Measurements from ENCODE around the gene TULP4.

GRCh38 chr6:158421381-158421780 is 109.1 kb downstream of the TULP4 start:
- TF ChIP-seq CTCF (IDR thresholded peaks at IDR 0.05) (no peak), POLR2A (IDR thresholded peaks at IDR 0.05; ENCODE audit: low read length) (no peak), PHF8 (IDR thresholded peaks at IDR 0.05; ENCODE audit: borderline replicate concordance, low read depth) (no peak), EP300 (IDR thresholded peaks at IDR 0.05) (no peak), RCOR1 (IDR thresholded peaks at IDR 0.05; ENCODE audit: low read depth, low read length) (no peak), MYC (IDR thresholded peaks at IDR 0.05; ENCODE audit: borderline replicate concordance, low read length) (no peak), CEBPB (IDR thresholded peaks at IDR 0.05) (no peak), BHLHE40 (IDR thresholded peaks at IDR 0.05; ENCODE audit: low read depth, low read length) (no peak), POLR2AphosphoS2 (conservative IDR thresholded peaks at IDR 0.05; ENCODE audit: low read length) (no peak), RFX5 (IDR thresholded peaks at IDR 0.05) (no peak), MAFK (IDR thresholded peaks at IDR 0.05; ENCODE audit: partially characterized antibody) (no peak), BCL3 (IDR thresholded peaks at IDR 0.05) (no peak), RARB (CRISPR knock-in tag; IDR thresholded peaks at IDR 0.05) (no peak)
